Measurements from ENCODE around the gene CYFIP1.
"Not testable (repeated sequence)": the region's sequence is repeated elsewhere in the genome, so short reads cannot be mapped to it uniquely, and the experiment has no call there.

CYFIP1 gene

GRCh38 chr15:22980189-22981050 lies at the start of gene CYFIP1:
Gene CYFIP1 (minus strand): TSS chr15:22980368. CDS start chr15:22947285, 33,083 bp downstream.
- DNase-seq, result peak in 34 of 56 donors; percentile 3 to 72 (median 34)

GRCh38 chr15:23026218-23026617 lies 46.0 kb upstream of the CYFIP1 start:
- no peak for DNase-seq

DNA sequence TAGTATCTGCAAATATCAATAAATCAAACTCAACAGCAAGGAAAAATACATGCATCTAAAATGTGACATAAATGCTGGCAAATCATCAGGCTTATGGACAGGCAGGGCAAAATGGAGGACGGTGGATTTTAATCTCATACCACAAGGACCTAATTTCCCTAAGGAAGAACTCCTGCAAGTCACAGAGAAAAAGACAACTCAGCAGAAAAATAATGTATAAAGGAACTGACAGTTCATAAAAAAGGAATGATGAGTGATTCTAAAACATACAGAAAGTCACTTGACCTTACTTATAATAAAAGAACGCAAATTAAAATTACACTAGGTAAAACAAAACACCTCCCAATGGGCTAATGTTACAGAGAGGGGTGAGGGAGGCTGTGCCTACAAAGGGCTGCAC lies 42.0 kb upstream of the CYFIP1 start:
- no peak for DNase-seq

GRCh38 chr15:23014394-23015000 lies 34.3 kb upstream of the CYFIP1 start:
- no peak for DNase-seq

GRCh38 chr15:23013681-23014080 lies 33.5 kb upstream of the CYFIP1 start:
- DNase-seq, result no peak

DNA sequence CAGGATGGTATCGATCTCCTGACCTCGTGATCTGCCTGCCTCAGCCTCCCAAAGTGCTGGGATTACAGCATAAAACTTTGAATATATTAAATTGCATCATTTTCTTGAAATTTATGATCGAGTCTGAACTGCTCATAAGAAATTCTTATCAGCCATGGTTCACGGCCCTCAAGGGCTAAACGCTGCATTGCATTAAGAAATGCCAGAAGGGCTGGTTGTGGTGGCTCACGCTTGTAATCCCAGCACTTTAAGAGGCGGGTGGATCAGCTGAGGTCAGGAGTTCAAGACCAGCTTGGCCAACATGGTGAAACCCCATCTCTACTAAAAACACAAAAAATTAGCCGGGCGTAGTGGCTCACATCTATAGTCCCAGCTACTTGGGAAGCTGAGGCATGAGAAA lies 32.4 kb upstream of the CYFIP1 start:
- not testable (repeated sequence) for DNase-seq

GRCh38 chr15:23003736-23004135 lies 23.6 kb upstream of the CYFIP1 start:
- DNase-seq, result no peak

DNA sequence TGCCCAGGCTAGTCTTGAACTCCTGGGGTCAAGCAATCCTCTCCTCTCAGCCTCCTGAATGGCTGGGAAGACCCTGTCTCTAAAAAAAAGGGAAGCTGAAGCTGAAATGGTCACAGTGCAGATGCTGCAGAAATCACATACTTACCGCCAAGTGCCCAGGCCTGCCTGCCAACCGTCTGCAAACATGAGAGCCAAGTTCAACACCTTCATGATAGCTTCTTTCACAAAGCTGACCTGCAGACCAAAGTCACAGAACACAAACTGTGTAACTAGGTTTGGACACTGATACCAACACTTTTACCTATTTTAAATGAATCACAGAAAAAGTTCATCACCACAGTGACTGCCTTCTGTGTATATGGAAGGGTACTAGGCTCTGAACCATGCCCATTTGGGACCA lies 22.8 kb upstream of the CYFIP1 start:
- no peak for DNase-seq

GRCh38 chr15:22995795-22996194 lies 15.6 kb upstream of the CYFIP1 start:
- DNase-seq, result no peak

DNA sequence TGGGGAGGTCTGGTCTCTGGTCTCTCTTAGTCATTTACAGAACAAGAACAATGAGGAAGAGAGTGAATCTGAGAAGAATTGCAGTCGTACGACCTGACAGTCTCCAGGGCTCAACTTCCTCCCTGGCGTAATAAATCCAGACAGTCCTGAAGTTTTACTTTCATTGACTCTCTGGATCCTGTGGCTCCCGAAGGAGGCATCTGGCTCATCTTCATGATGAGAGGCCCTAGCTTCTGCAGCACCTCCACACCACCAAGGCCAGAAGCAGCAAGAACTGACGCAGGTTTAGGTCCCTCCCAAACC lies 11.8 kb upstream of the CYFIP1 start:
- no peak for DNase-seq

DNA sequence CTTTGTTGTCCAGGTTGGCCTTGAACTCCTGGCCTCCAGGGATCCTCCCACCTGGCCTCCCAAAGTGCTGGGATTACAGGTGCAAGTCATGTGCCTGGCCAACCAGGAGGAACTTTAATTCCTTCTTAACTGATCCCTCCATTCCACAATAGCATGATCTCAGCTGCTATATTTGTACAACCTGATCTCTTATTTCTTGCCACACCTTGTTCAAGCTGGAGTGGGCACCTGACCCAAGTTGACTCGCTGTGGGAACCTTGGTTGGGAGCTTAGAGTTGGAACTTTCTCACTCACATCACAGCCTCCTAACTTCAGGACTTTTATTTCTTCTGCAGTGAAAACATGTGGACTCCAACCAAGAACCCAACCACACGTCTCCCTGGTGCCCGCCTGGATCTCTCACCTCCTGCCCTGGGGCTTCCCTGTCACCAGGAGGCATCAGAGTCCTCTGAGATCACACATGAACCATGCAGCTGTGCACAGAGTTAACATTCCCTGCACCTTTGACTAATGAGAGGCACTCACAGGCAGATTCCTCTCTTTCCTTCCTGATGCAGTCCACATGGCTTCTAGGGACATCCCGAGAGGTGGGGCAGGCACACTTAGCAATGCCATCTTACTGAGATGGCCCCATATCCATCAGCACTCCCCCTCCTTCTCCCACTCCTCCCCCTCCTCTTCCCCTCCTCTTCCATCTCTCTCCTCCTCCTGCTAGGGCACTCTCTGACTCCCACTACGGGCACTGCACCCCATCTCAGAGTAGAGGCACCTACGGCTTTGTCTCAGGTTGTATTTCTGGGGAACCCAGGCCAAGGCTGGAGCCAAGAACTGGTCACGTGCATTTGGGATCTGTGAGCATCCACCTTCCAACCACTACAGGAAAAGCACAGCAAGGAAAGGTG lies 9.7 kb upstream of the CYFIP1 start:
- no peak for DNase-seq

DNA sequence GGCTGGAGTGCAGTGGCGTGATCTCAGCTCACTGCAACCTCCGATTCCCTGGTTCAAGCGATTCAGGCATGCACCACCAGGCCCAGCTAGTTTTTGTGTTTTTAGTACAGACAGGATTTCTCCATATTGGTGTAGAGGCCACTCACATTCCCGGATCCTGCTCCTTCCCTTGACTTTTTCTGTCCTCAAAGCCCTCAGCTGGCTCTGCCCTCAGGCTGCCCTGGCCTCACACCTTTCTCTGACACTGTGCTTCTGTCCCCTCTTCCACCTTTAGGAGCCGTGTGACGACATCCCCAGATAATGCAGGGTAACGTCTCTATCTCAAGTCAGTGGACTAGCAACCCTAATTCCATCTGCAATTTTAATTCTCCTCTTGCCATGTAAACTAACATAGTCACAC lies 8.6 kb upstream of the CYFIP1 start:
- DNase-seq, result no peak

DNA sequence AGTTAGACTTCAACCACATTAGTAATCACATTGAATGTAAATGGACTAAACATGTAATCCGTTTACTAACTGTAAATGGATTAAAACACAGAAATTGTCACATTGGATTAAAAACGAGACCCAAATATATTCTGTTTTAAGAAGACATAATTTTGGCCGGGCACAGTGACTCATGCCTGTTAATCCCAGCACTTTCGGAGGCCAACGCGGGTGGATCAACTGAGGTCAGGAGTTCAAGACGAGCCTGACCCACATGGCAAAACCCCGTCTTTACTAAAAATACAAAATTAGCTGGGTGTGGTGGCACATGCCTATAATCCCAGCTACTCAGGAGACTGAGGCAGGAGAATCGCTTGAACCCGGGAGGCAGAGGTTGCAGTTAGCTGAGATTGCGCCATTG lies 1.8 kb upstream of the CYFIP1 start:
- not testable (repeated sequence) for DNase-seq

- DNase-seq, result no peak
Observed at GRCh38 chr15:22981051-22981840, 1.1 kb upstream of the CYFIP1 start.

DNA sequence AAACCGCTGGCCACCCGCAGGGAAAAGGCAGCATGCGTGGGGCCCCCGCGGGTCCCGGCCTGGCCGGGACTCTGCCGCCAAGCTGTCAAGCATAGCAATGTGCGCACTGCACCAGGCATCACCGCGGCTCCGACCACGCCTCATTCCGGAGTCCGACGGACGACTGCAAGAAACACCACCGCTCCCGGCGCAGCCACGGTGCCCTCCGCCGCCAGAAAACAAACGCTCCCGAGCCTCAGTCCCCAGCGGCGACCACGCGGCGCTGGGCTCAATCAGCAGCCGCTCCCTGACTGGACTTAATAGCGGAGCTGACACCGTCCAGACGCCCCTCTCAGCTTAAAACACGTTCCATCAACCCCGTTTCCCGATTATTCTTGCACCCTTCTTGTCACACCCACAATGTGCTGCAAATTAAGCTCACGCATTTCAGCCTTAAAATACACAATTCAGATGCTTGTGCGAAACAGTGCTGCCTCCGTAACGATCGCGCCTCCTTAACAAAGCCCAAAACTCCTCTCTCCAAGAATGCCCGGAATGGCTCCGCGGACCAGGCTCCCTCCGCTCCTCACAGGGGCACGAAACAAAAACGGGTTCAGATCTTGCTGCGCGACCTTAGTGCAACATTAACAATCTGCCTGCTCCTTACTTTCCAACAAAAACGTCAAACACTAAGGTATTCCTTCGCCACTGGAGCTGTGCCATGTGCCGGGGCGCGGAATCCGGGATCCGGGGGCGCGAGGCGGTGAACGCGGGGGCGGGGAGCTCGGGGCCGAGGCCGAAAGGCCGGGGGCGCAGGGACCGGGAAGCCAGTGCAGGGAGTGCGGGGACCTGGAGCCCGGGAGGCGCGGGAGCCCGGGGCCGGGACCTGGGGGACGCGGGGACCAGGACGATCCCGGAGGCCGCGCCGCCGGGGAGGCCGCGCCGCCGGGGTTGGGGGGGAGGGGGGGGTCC lies 655 bp downstream of the CYFIP1 start:
- DNase-seq, result peak in 12 of 56 donors; percentile 17 to 71 (median 26)

DNA sequence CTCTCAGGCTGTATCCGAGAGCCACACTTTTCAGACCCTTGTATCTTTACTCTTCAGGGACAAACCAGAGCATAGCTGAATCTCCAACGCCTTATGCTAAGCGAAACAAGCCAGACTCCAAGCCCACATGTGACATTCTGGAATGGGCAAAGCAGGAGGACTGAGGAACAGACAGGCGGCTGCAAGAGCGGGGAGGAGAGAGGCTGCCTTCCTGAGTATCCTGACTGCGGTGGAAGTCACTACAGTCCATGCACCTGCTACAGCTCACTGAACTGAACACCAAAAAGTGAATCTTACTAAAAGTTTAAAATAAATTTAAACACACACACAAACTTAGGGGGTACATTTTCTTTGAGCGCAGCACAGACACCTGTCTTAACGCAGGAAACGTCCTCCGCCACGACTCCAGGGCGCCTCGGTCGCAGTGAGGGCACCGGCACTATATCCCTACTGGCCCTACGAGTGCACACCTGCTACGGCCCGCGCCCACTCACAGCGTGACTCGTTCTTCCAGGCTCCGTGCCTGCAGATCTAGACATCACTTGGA lies 1.4 kb downstream of the CYFIP1 start:
- no peak for DNase-seq

- DNase-seq, result no peak
Observed at GRCh38 chr15:22974745-22975144, 5.4 kb downstream of the CYFIP1 start.

GRCh38 chr15:22973987-22974386 lies 6.2 kb downstream of the CYFIP1 start:
- no peak for DNase-seq

DNA sequence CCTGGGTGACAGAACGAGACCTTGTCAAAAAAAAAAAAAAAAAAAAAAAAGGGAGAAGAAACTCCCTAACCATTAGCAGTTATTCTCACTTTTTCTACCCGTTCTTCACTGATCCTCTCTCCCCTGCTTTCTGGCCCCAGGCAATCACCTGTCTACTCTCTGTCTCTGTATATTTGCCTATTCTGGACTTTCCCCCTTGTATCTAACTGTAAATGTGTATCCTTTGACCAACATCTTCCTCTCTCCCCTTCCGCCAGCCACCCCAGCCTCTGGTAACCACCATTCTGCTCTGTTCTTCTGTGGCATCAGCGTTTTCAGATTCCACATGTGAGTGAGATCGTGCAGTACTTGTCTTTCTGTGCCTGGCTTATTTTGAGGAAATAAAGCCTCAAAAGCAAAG lies 6.9 kb downstream of the CYFIP1 start:
- DNase-seq, result no peak

GRCh38 chr15:22969489-22969888 lies 10.7 kb downstream of the CYFIP1 start:
- DNase-seq, result no peak

Measured in nucleus accumbens (tissue), 56 donors.